ENCODE results near the gene MACROD2.

Gene MACROD2

GRCh38 chr20:16028923-16029322 lies 2033.6 kb downstream of the MACROD2 start:
- DNase-seq, result no peak

- DNase-seq, result no peak
These were observed 2034.9 kb downstream of the MACROD2 start for GRCh38 chr20:16030253-16030652.

GRCh38 chr20:16035576-16035975 lies 2040.3 kb downstream of the MACROD2 start:
- no peak for DNase-seq

- DNase-seq, result no peak
These were observed 2041.0 kb downstream of the MACROD2 start for GRCh38 chr20:16036331-16036730.

GRCh38 chr20:16040742-16041141 lies 2045.4 kb downstream of the MACROD2 start:
- no peak for DNase-seq

- no peak for DNase-seq
These were observed 2047.4 kb downstream of the MACROD2 start for GRCh38 chr20:16042731-16043130.

- no peak for DNase-seq
These were observed 2048.6 kb downstream of the MACROD2 start for GRCh38 chr20:16043931-16044330.

GRCh38 chr20:16048876-16049275 lies 2053.6 kb downstream of the MACROD2 start:
- DNase-seq, result no peak

- DNase-seq, result no peak
These were observed 2054.3 kb downstream of the MACROD2 start for GRCh38 chr20:16049529-16050093.

GRCh38 chr20:16050366-16050765 lies 2055.1 kb downstream of the MACROD2 start:
- DNase-seq, result no peak

GRCh38 chr20:16051968-16052367 lies 2056.7 kb downstream of the MACROD2 start:
- no peak for DNase-seq

- DNase-seq, result no peak
These were observed 2057.1 kb downstream of the MACROD2 start for GRCh38 chr20:16052456-16052855.

- DNase-seq, result no peak
These were observed 2059.7 kb downstream of the MACROD2 start for GRCh38 chr20:16054985-16055384.

GRCh38 chr20:16057651-16058050 lies 2062.3 kb downstream of the MACROD2 start:
- no peak for DNase-seq

GRCh38 chr20:16058268-16058667 lies 2063.0 kb downstream of the MACROD2 start:
- no peak for DNase-seq

GRCh38 chr20:16059841-16060240 lies 2064.5 kb downstream of the MACROD2 start:
- DNase-seq, result no peak

- DNase-seq, result no peak
These were observed 2066.0 kb downstream of the MACROD2 start for GRCh38 chr20:16061351-16061750.

- no peak for DNase-seq
These were observed 2067.6 kb downstream of the MACROD2 start for GRCh38 chr20:16062661-16063581.

GRCh38 chr20:16063881-16064280 lies 2068.6 kb downstream of the MACROD2 start:
- no peak for DNase-seq

- no peak for DNase-seq
These were observed 2069.8 kb downstream of the MACROD2 start for GRCh38 chr20:16064989-16065707.

GRCh38 chr20:16066571-16066970 lies 2071.3 kb downstream of the MACROD2 start:
- DNase-seq, result no peak

- no peak for DNase-seq
These were observed 2074.2 kb downstream of the MACROD2 start for GRCh38 chr20:16069389-16070010.

- no peak for DNase-seq
These were observed 2076.9 kb downstream of the MACROD2 start for GRCh38 chr20:16072220-16072619.
